GM18520 (cell line): ENCODE data around the gene ZNF614.
A peak's percentile ranks its signal among the peaks of the same experiment; 100 is the strongest.
"Not testable (repeated sequence)": the region's sequence is repeated elsewhere in the genome, so short reads cannot be mapped to it uniquely, and the experiment has no call there.

Source experiments
- ATAC-seq: cut with Tn5 transposase; IDR thresholded peaks from one replicate; pipeline ENCODE4 v1.9.1; 2021; ENCODE audit not compliant: unreplicated experiment

ZNF614 gene

DNA sequence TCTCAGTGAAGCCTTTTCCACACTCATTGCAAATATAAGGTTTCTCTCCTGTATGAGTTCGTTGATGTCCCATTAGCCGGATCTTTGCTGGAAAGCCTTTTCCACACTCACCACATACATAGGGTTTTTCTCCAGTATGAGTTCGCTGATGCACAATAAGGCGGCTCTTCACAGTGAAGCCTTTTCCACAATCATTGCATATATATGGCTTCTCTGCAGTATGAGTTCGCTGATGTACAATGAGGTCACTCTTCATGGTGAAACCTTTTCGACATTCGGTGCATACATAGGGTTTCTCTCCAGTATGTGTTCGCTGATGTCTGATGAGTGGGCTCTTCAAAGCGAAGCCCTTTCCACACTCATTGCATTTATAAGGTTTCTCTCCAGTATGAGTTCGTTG, 34.8 kb downstream of the ZNF614 start:
- no peak for ATAC-seq

DNA sequence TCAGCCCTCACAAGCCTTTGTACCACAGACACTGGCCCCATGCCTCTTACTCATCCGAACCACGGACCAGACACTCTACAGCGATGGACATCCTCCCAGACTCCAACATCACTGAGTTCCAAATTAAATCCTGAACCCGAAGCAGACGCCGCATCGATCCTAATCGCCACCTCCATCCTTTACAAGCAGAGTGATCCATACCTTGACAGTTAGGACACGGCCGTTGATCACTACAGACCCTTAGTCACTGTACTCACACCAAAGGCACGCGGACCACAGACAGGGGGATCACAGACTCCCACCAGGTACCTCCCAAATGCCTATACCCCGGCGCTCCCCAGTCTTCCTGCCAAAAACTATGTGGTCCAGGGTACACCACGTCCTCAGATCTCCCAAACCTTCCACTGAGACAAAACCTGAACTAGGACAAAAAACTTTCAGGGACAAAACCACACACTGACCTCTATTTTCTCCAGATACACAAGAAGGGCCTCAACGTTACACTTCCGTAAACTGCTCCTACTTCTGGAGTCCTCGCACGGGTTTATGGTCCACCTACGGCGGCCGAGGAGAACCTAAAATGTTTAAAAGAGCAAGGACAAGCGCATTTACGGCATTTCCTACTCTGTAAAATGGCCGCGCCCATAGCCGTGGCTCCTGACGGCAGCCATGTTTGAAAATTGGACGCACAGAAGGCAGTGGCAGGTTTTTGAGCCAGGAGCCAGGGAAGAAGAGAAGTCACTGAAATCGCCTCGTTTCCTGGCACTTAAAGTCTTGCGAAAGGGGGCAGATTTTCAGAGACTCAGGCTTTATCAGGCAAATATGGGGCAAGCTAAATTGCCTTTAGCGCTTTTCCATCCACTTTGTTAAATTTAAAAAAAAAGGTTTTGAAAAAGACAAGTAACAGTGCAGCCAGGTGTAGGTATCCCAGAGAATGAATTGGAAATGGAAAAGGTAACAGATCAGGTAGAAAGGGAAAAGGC, 41.6 kb downstream of the ZNF614 start, which contains the start of gene ZNF350:
Gene ZNF350 (minus strand): TSS at position 532 of the 983 bp plus-strand sequence. CDS start 12,480 bp downstream, outside the sequence.
- peak; percentile 74 for ATAC-seq

- ATAC-seq, result no peak
Measured at GRCh38 chr19:51983361-51983760, 44.8 kb downstream of the ZNF614 start.

- ATAC-seq, result not testable (repeated sequence)
Measured at GRCh38 chr19:51980926-51981325, 47.3 kb downstream of the ZNF614 start.

DNA sequence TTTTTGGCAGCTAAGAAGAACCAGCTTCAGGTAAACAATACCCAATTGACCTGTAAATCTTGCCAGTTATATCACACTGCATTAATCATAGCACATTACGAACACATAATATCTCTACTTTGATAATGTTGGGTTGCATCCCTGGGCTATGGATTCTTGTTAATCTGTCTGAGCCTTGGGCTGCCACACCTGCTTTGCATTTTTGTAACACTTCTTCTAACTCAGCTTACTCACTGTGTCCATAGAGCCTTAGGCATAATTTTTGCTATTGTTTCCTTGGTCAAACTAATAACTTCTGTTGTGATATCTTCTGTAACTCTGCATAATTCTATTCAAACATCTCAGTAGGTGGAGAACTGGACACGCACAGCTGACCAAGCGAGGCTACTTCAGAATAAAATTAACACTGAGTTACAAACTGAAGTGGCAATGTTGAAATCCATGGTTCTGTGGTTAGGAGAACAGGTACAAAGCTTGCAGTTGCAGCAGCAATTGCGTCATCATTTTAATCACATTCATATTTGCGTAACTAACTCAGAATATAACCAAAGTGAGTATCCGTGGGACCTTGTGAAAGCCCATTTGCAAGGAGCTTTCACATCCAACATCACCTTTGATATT, 48.0 kb downstream of the ZNF614 start:
- ATAC-seq, result no peak

- no peak for ATAC-seq
Measured at GRCh38 chr19:51978882-51979281, 49.3 kb downstream of the ZNF614 start.

- ATAC-seq, result no peak
Measured at GRCh38 chr19:51977346-51977745, 50.8 kb downstream of the ZNF614 start.

DNA sequence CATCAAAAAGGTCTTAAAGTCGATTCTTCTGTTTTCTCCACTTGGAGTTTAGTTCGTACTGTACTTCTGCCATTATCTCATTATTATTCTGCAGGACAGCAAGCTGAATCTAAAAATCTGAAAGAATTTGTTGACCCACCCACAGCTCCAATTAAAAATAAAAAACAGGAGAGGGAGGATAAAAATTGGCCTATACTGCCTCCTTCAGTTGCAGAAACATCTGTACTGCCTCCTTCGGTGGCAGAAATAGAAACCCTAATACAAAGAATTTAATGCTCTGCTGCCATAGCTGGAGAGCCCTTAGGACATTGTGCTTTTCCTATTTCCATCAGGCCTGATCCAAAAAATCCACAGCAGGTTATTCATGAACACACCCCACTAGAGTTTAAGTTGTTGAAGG, 51.3 kb downstream of the ZNF614 start:
- no peak for ATAC-seq

GRCh38 chr19:51975787-51976186, 52.4 kb downstream of the ZNF614 start:
- ATAC-seq, result not testable (repeated sequence)

DNA sequence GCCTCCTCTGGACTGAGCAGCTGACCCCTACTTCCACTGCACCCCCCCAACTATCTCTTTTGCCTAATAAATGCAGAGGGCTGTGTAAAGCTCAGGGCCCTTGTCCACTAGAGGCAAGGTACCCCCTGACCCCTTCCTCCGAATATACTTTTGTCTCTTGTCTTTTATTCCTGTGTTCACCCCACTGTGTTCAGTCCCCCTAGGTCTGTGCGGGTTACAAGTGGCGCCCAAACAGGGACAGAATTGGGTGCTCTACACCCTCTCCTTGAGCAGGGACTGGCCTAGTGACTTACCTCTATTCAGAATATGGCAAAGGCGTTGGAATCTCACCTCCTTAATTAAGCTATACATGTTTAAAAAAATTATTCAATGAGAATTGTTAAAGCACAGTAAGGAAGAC, 56.6 kb downstream of the ZNF614 start:
- no peak for ATAC-seq

DNA sequence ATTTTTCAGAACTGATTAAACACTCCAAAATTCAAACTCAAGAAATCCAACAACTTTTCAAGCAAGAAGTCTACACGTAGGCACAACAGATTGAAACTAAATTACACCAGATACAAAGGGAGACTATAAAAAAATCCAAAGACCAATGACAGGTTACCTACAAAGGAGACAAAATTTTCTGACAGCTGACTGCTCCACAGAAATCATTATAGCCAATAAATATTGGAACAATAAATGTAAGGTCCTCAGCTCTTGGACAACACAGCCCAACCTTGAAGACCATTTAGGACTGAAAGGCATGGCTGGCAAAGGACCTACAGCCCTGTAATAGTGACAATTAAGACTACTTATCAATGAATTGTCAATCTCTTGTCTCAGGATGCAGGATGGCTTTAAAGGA, 57.5 kb downstream of the ZNF614 start:
- no peak for ATAC-seq

GRCh38 chr19:51965583-51965982, 62.6 kb downstream of the ZNF614 start:
- ATAC-seq, result no peak
